Panc1 (cell line): ENCODE results near the gene RANBP2. TPM values are rescaled to one million over a fixed set of nuclear protein-coding genes. Genes with fewer than 3 reads are reported as not detected.

Experiments used
- ATAC-seq: fragments of 200-7000 bp; cut with Tn5 transposase; 2 replicates; pipeline ENCODE4 v1.9.1; 2020; ENCODE audit warnings: mild to moderate bottlenecking, moderate library complexity
- BruUV-seq: library from RNA; stranded (reverse); fragments of 400-500 nt; replicated peaks from 2 replicates; lab custom pipeline; 2021; lab: Mats Ljungman, UMichigan
- CTCF ChIA-PET: fragments of 300-600 bp; sonication (Branson Sonifier 250); formaldehyde crosslinking; loops from one replicate; lab custom pipeline; 2022; ENCODE audit warnings: antibody characterized with exemption; lab: Charles Lee
- POLR2A ChIA-PET: fragments of 300-600 bp; sonication (Branson Sonifier 250); formaldehyde crosslinking; loops from one replicate; lab custom pipeline; 2022; ENCODE audit warnings: antibody characterized with exemption; lab: Charles Lee
- DNase-seq: peaks from one replicate; pipeline ENCODE4 v3.0.0-alpha.2; 2010; ENCODE audit warnings: low read depth, low spot score
- H3K27ac ChIP-seq: 2 replicates; pipeline ENCODE4 v1.5.1; 2011; ENCODE audit warnings: mild to moderate bottlenecking, low read length, inconsistent platforms
- H3K27me3 ChIP-seq: fragments of 200-500 bp; sonication (Bioruptor generic); 2 replicates; pipeline ENCODE4 v1.6.0; 2014; ENCODE audit warnings: low read length, inconsistent platforms; ENCODE audit not compliant: control insufficient read depth, insufficient read depth
- H3K36me3 ChIP-seq: fragments of 200-500 bp; sonication (Bioruptor generic); 2 replicates; pipeline ENCODE4 v1.5.1; 2014; ENCODE audit warnings: inconsistent platforms, mild to moderate bottlenecking, low read length, moderate library complexity; ENCODE audit not compliant: control insufficient read depth, insufficient read depth
- H3K4me1 ChIP-seq: 2 replicates; pipeline ENCODE4 v1.5.1; 2011; ENCODE audit warnings: inconsistent platforms, mild to moderate bottlenecking, low read length, moderate library complexity; ENCODE audit not compliant: control insufficient read depth, insufficient read depth
- H3K4me3 ChIP-seq, 2 experiments: 2 replicates each; pipeline ENCODE4 v1.5.1; 2011 to 2012; ENCODE audit warnings: low read depth in 2 of 2, low read length in 2 of 2, mild to moderate bottlenecking in 2 of 2, inconsistent platforms in 1 of 2, moderate library complexity in 1 of 2
- H3K9me3 ChIP-seq: fragments of 200-500 bp; sonication (Bioruptor generic); 2 replicates; pipeline ENCODE4 v1.5.1; 2014; ENCODE audit warnings: low read depth, mild to moderate bottlenecking, inconsistent platforms, low read length, moderate library complexity; ENCODE audit not compliant: control insufficient read depth, insufficient read depth
- CTCF ChIP-seq: fragments of 450-650 bp; IDR thresholded peaks from 2 replicates; pipeline ENCODE4 v1.5.1; 2017; ENCODE audit warnings: mild to moderate bottlenecking
- POLR2AphosphoS5 ChIP-seq: IDR thresholded peaks from 2 replicates; pipeline ENCODE4 v1.6.1; 2012; ENCODE audit warnings: mild to moderate bottlenecking, low read depth, low read length, moderate library complexity
- REST ChIP-seq, 2 experiments: IDR thresholded peaks; 2 replicates each; pipeline ENCODE4 v1.6.1; 2011 to 2012; ENCODE audit warnings: low read depth in 2 of 2, control low read depth in 1 of 2, low read length in 1 of 2, mild to moderate bottlenecking in 1 of 2, moderate library complexity in 1 of 2; ENCODE audit not compliant: insufficient read depth in 1 of 2
- SIN3A ChIP-seq: IDR thresholded peaks from 2 replicates; pipeline ENCODE4 v1.6.1; 2012; ENCODE audit warnings: low read depth, mild to moderate bottlenecking, low read length, moderate library complexity, borderline replicate concordance; ENCODE audit not compliant: insufficient read depth
- TCF7L2 ChIP-seq: IDR thresholded peaks from 2 replicates; pipeline ENCODE4 v1.6.1; 2011; ENCODE audit warnings: mild to moderate bottlenecking, low read depth, low read length, inconsistent platforms
- in situ Hi-C: cut with HindIII; loops from 2 replicates; pipeline ENCODE4 v1.10.0; 2016; ENCODE audit warnings: low sequenced_read_pairs, low pct_unique_long_range_greater_than_20kb
- intact Hi-C: fragments of 100-400 bp; cut with micrococcal nuclease; formaldehyde crosslinking; loops from one replicate; pipeline ENCODE4 v1.10.0; 2022; ENCODE audit not compliant: unreplicated experiment
- total RNA-seq: library from RNA; stranded (reverse); gene quantifications from one replicate; pipeline ENCODE4 v1.2.1, GENCODE V29; 2021; ENCODE audit not compliant: unreplicated experiment

Gene RANBP2
- total RNA-seq, 1 experiment from 2014 or later: 92.1 TPM

GRCh38 chr2:108835040-108835439 is 115.8 kb downstream of the RANBP2 start:
- Histone ChIP-seq H3K27me3 (no peaks in the 10 kb centered on the region), H3K27ac (no peak overlapping the region), H3K4me1 (no peaks in the 10 kb centered on the region), H3K9me3 (peaks cover 21% of the 10 kb centered on the region; the same call in 1 of the 2 replicates), H3K4me3 (no peak overlapping the region), H3K36me3 (no peaks in the 10 kb centered on the region)
- DNase-seq: no peak
- POLR2A ChIA-PET: no interaction called here
- CTCF ChIA-PET: no interaction called here
- BruUV-seq: no TSS peak
- intact Hi-C loops: no loop called here
- no peak for ATAC-seq
- in situ Hi-C loops: no loop called here
- TF ChIP-seq TCF7L2 (no peak), POLR2AphosphoS5 (no peak), CTCF (no peak), SIN3A (no peak), REST (IDR thresholded peaks at IDR 0.05; ENCODE audit: insufficient read depth in 1 of 2, low read depth in 2 of 2, low read length in 1 of 2) (no peak)

Other genes with a start within 250 kb of the RANBP2 start
- 101 TPM for gene LIMS1, start 185.0 kb upstream of the RANBP2 start, total RNA-seq
- 10.1 TPM for gene CCDC138, start 67.3 kb downstream of the RANBP2 start, total RNA-seq